Body of pancreas (tissue), 4 donors: ENCODE results near the gene VTA1.

Source experiments
- CTCF ChIP-seq, 7 experiments: fragments of 450-650 bp in 4 of 7; fragments of 200-600 bp in 3 of 7; sonication (generic) in 3 of 7; IDR thresholded peaks; one replicate each; pipeline ENCODE4 v1.5.1; 2016 to 2019; ENCODE audit warnings: antibody characterized with exemption in 7 of 7
- POLR2A ChIP-seq, 3 donors: fragments of 450-650 bp; IDR thresholded peaks; one replicate each; pipeline ENCODE4 v1.6.1; 2016; ENCODE audit warnings: antibody characterized with exemption in 3 of 3, mild to moderate bottlenecking in 2 of 3

- no peak for TF ChIP-seq CTCF (IDR thresholded peaks at IDR 0.05)
- TF ChIP-seq POLR2A (IDR thresholded peaks at IDR 0.05): no peak
These were observed 28.7 kb upstream of the VTA1 start for GRCh38 chr6:142118328-142118727.
